Urothelium cell line (cell line): ENCODE results near the gene VWA3A.
"Not testable (repeated sequence)": the region's sequence is repeated elsewhere in the genome, so short reads cannot be mapped to it uniquely, and the experiment has no call there.

Experiments used
- DNase-seq: peaks from one replicate; pipeline ENCODE4 v3.0.0; 2011; ENCODE audit warnings: low spot score, mixed read lengths
- FAIRE-seq: peaks from 2 replicates; lab custom pipeline; 2011; peaks lifted over from hg19 to GRCh38; lab: Jason Lieb, UNC

VWA3A gene

GRCh38 chr16:22132801-22133200, 40.5 kb downstream of the VWA3A start:
- DNase-seq (no peak), FAIRE-seq (no peak)

GRCh38 chr16:22138482-22138881, 46.1 kb downstream of the VWA3A start:
- FAIRE-seq (no peak), DNase-seq (no peak)

DNA sequence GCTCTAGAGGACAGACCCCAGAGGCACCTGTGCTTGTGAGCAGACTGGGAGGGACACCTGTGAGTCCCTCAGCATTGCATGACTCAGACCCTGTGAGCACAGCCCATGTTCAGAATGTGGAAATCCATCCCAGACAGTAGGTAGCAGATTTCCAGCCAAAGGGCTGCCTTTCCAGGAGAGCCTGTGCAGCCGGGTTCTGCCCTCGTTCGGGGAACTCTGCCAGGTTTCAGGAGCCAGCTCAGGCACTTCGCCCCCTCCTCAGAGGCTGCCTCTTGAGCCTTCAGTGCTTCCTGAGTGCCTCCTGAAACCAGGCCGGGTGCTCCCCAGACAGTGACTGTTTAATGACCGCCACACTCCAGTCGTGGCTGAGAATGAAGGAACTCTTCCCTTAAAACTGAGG, 46.7 kb downstream of the VWA3A start:
- FAIRE-seq (no peak), DNase-seq (no peak)

GRCh38 chr16:22139732-22140131, 47.4 kb downstream of the VWA3A start:
- FAIRE-seq = no peak
- no peak for DNase-seq

DNA sequence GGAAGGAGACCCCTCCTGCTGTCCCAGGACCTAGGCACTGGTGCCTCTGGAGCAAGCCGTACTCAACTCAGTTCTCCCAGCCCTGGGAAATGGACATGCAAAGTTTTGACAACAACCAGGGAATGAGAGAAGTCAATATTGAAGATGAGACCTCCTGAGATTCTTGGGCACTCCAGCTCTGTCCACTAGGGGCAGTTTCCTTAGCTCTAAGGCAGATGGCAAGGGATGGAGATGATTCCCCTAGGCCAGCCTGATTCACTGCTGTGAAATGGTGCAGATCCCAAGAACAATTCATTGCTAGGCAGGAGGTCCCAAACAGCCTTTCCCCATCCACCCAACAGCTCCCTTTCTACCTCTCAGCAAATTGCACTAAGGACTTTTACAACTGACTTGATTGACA, 49.4 kb downstream of the VWA3A start:
- no peak for FAIRE-seq

GRCh38 chr16:22144520-22144919, 52.2 kb downstream of the VWA3A start:
- DNase-seq = no peak
- FAIRE-seq = no peak

More for the DNA sequence above, 49.4 kb downstream of the VWA3A start:
- DNase-seq = no peak

GRCh38 chr16:22147853-22148252, 55.5 kb downstream of the VWA3A start:
- no peak for DNase-seq

GRCh38 chr16:22151246-22151998, 59.1 kb downstream of the VWA3A start:
- FAIRE-seq (no peak), DNase-seq (no peak)

More at GRCh38 chr16:22147853-22148252, 55.5 kb downstream of the VWA3A start:
- FAIRE-seq = no peak

GRCh38 chr16:22152316-22152715, 60.0 kb downstream of the VWA3A start:
- no peak for DNase-seq
- no peak for FAIRE-seq

- not testable (repeated sequence) for DNase-seq, FAIRE-seq
Measured at GRCh38 chr16:22153078-22153477, 60.7 kb downstream of the VWA3A start.

DNA sequence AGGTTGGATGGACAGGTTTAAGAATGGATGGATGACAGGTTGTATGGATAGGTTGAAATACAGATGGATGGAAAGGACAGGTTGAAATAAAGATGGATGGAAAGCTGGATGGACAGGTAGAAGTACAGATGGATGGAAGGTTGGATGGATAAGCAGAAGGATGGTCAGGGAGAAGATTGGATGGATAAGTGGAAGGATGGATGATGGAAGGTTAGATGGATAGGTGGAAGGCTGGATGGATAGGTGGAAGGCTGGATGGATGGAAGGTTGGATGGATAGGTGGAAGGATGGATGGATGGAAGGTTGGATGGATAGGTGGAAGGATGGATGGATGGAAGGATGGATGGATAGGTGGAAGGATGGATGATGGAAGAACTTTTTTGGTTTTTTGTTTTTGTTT, 69.1 kb downstream of the VWA3A start:
- FAIRE-seq (no peak), DNase-seq (no peak)

DNA sequence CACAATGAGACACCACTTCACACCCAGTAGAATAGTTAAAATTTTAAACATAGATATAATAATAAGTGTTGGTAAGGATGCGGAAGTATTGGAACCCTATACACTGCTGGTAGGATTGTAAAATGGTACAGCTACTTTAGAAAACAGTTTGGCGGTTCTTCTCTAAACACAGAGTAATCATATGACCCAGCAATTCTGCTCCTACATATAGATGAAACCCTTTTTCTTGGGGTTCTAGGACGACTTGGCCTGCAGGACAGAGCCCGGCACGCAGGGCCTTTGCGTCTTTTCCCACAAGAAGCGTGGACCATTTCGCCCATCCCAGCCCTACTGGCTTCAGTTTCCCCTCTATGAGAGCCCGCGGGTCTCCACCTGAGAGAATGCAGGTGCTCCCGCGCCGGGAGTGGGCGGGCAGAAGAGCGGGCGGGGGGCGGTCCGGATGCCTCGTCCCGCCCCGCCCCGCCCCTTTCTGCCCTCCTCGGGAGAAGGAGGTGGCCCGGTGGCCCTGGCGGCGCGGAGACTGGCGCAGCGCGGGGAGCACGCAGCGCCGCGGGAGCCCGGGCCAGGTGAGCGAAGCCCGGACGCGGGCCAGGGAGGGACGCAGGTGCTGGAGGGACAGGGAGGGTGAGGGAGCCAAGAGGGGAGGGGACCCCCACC, 69.8 kb downstream of the VWA3A start, which contains the start of gene SDR42E2:
SDR42E2 (plus strand) TSS at position 508 of the 657 bp plus-strand sequence. CDS start 3,077 bp downstream, outside the sequence.
- no peak for FAIRE-seq
- no peak for DNase-seq

DNA sequence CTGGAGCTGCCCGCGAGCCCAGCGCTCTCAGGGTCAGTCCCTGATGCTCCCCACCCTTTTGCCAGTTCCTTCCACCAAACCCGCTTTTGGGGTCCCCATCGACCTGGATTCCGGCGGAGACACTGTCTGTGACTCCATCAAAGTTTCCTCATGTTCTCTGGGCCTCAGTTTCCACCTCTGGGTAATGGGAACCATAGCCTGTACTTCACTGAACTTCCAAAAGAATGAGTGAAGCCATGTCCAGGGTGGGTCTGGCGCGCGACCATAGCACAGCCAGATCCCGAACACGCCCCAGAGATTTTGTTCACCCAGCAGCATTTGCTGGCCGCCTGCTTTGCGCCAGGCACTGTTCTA, 70.3 kb downstream of the VWA3A start:
- DNase-seq (no peak), FAIRE-seq (no peak)

GRCh38 chr16:22163806-22164205, 71.5 kb downstream of the VWA3A start:
- FAIRE-seq = no peak
- no peak for DNase-seq

- DNase-seq = no peak
- FAIRE-seq = no peak
Measured at GRCh38 chr16:22164482-22164881, 72.1 kb downstream of the VWA3A start.

GRCh38 chr16:22165508-22166285, 73.4 kb downstream of the VWA3A start:
- FAIRE-seq = no peak
- DNase-seq = no peak

DNA sequence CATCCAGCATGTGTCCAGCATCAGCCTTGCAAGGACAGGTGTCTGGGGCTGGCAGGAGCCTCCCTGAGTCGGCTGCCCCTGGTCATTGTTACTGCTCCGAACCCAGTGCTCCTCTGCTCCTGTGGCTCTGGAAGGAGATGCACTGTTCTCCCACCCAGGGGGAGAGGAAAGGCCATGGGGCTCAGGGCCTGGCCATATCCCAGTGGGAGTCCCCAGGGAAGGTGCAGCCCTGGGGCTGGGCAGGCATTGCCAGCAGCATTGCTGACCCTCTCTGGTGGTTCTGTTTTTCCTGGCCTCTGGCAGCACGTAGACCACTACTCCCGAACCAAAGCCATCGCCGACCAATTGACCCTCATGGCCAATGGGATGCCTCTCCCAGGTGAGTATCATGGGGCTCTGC, 79.6 kb downstream of the VWA3A start:
- no peak for DNase-seq
- no peak for FAIRE-seq

DNA sequence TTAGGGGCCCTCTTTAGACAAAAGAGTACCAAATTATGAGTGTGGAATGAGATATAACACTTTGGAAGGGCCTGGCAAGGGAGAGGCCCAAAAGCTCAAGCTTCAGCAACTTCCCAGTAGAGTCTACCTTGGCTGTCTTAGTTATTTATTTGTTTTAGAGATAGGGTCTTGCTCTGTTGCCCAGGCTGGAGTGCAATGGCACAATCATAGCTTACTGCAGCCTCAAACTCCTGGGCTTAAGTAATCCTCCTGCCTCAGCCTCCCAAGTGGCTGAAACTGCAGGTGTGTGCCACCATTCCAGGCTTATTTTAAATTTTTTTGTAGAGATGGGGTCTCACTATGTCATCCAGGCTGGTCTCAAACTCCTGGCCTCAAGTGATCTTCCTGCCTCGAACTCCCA, 80.3 kb downstream of the VWA3A start:
- not testable (repeated sequence) for DNase-seq, FAIRE-seq

DNA sequence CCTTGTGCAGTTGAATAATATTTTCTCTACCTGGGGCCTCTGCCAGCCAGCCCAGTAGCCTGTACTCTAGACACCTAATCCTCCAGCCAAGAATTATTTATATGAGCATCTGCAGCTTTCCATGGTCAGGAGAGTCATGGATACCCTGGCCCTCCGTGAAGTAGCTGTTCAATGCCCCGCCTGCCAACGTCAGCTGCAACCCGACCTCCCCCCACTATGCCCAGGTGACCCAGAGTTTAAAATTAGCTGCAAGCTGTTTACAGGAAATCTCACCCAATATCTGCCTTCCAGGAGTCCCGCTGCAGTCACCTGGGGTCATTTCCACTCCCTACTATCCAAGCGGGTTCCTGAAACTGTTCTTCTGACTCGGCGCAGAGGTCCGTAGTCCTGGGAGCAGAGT, 82.3 kb downstream of the VWA3A start:
- no peak for DNase-seq
- FAIRE-seq = no peak

- DNase-seq = no peak
- FAIRE-seq = no peak
Measured at GRCh38 chr16:22177968-22178930, 85.9 kb downstream of the VWA3A start.
